Measurements from ENCODE around the gene AFF3. TPM values are rescaled to one million over a fixed set of nuclear protein-coding genes. Genes with fewer than 3 reads are reported as not detected.

The AFF3 gene
- total and polyA plus RNA-seq, 8 donors: 16.4 to 42.0 (median 21.4) TPM

- H3K4me1 ChIP-seq: no peaks in the 10 kb centered on the region
- DNase-seq: no peak
- H3K36me3 ChIP-seq: no peaks in the 10 kb centered on the region
- TF ChIP-seq CTCF (IDR thresholded peaks at IDR 0.05): no peak
- no peaks in the 10 kb centered on the region for H3K27me3 ChIP-seq
- no peak overlapping the region for H3K4me3 ChIP-seq
- H3K27ac ChIP-seq: no peak overlapping the region
- no peak for ATAC-seq
- intact Hi-C loops (cut with DNase I): no loop called here
- H3K9me3 ChIP-seq: no peaks in the 10 kb centered on the region
These were observed 453.7 kb downstream of the AFF3 start for GRCh38 chr2:99688699-99689098.

GRCh38 chr2:99682275-99683060 lies 459.9 kb downstream of the AFF3 start:
- H3K4me3 ChIP-seq: no peak overlapping the region
- no peak for ATAC-seq

GRCh38 chr2:99680946-99681345 lies 461.4 kb downstream of the AFF3 start:
- no peak overlapping the region for H3K4me3 ChIP-seq
- H3K27ac ChIP-seq: no peak overlapping the region
- no peaks in the 10 kb centered on the region for H3K36me3 ChIP-seq
- H3K4me1 ChIP-seq: peaks cover 0 to 10% of the 10 kb centered on the region in 2 donors
- no peak for ATAC-seq
- no peak for TF ChIP-seq CTCF (IDR thresholded peaks at IDR 0.05)
- no peak for DNase-seq
- no peaks in the 10 kb centered on the region for H3K27me3 ChIP-seq
- H3K9me3 ChIP-seq: no peaks in the 10 kb centered on the region
- intact Hi-C loops (cut with DNase I): no loop called here

More at GRCh38 chr2:99682275-99683060, 459.9 kb downstream of the AFF3 start:
- no peaks in the 10 kb centered on the region for H3K9me3 ChIP-seq
- no peaks in the 10 kb centered on the region for H3K27me3 ChIP-seq
- H3K4me1 ChIP-seq: peaks cover 0 to 10% of the 10 kb centered on the region in 2 donors
- TF ChIP-seq CTCF (IDR thresholded peaks at IDR 0.05): no peak
- H3K36me3 ChIP-seq: no peaks in the 10 kb centered on the region
- no peak overlapping the region for H3K27ac ChIP-seq
- intact Hi-C loops (cut with DNase I): no loop called here
- no peak for DNase-seq

GRCh38 chr2:99679518-99679917 lies 462.9 kb downstream of the AFF3 start:
- TF ChIP-seq CTCF (IDR thresholded peaks at IDR 0.05): no peak
- Histone ChIP-seq H3K4me3 (no peak overlapping the region), H3K4me1 (peaks cover 0 to 10% of the 10 kb centered on the region in 2 donors), H3K36me3 (no peaks in the 10 kb centered on the region), H3K9me3 (no peaks in the 10 kb centered on the region), H3K27ac (no peak overlapping the region), H3K27me3 (no peaks in the 10 kb centered on the region)
- intact Hi-C loops (cut with DNase I): no loop called here
- DNase-seq (no peak), ATAC-seq (peak; percentile 22)

GRCh38 chr2:99678625-99679024 lies 463.8 kb downstream of the AFF3 start:
- Histone ChIP-seq H3K36me3 (no peaks in the 10 kb centered on the region), H3K4me1 (peaks cover 0 to 12% of the 10 kb centered on the region in 2 donors), H3K4me3 (no peak overlapping the region), H3K9me3 (no peaks in the 10 kb centered on the region), H3K27me3 (no peaks in the 10 kb centered on the region), H3K27ac (no peak overlapping the region)
- ATAC-seq: no peak
- DNase-seq: no peak
- intact Hi-C loops (cut with DNase I): no loop called here
- no peak for TF ChIP-seq CTCF (IDR thresholded peaks at IDR 0.05)

Data from left lung (tissue), 10 donors.